OCI-M1 (cell line): ENCODE measurements around the gene TMEM178B.
"Not testable (repeated sequence)": the region's sequence is repeated elsewhere in the genome, so short reads cannot be mapped to it uniquely, and the experiment has no call there.

Experiments
- DNase-seq: peaks from one replicate; lab custom pipeline; 2025; lab: John Stamatoyannopoulos, UW

TMEM178B gene

GRCh38 chr7:141356161-141356560 lies 282.3 kb downstream of the TMEM178B start:
- DNase-seq, result no peak

GRCh38 chr7:141358386-141358785 lies 284.5 kb downstream of the TMEM178B start:
- DNase-seq, result no peak

- DNase-seq, result no peak
Measured at GRCh38 chr7:141359262-141359661, 285.4 kb downstream of the TMEM178B start.

- no peak for DNase-seq
Measured at GRCh38 chr7:141359740-141360415, 286.0 kb downstream of the TMEM178B start.

GRCh38 chr7:141360416-141360760 lies 286.5 kb downstream of the TMEM178B start:
- no peak for DNase-seq

- DNase-seq, result no peak
Measured at GRCh38 chr7:141360803-141361202, 286.9 kb downstream of the TMEM178B start.

GRCh38 chr7:141361479-141361878 lies 287.6 kb downstream of the TMEM178B start:
- no peak for DNase-seq

GRCh38 chr7:141361960-141362359 lies 288.1 kb downstream of the TMEM178B start:
- no peak for DNase-seq

- no peak for DNase-seq
Measured at GRCh38 chr7:141362580-141363435, 288.9 kb downstream of the TMEM178B start.

- no peak for DNase-seq
Measured at GRCh38 chr7:141363748-141364147, 289.9 kb downstream of the TMEM178B start.

GRCh38 chr7:141366091-141366621 lies 292.3 kb downstream of the TMEM178B start:
- DNase-seq, result no peak

- DNase-seq, result no peak
Measured at GRCh38 chr7:141369422-141369821, 295.6 kb downstream of the TMEM178B start.

GRCh38 chr7:141370178-141370577 lies 296.3 kb downstream of the TMEM178B start:
- DNase-seq, result no peak

- no peak for DNase-seq
Measured at GRCh38 chr7:141370650-141371049, 296.8 kb downstream of the TMEM178B start.

GRCh38 chr7:141374425-141374824 lies 300.6 kb downstream of the TMEM178B start:
- DNase-seq, result no peak

- no peak for DNase-seq
Measured at GRCh38 chr7:141375442-141375841, 301.6 kb downstream of the TMEM178B start.

- no peak for DNase-seq
Measured at GRCh38 chr7:141377906-141378305, 304.0 kb downstream of the TMEM178B start.

- no peak for DNase-seq
Measured at GRCh38 chr7:141378405-141378804, 304.5 kb downstream of the TMEM178B start.

GRCh38 chr7:141381794-141382427 lies 308.0 kb downstream of the TMEM178B start:
- no peak for DNase-seq

GRCh38 chr7:141383356-141383755 lies 309.5 kb downstream of the TMEM178B start:
- DNase-seq, result not testable (repeated sequence)

- no peak for DNase-seq
Measured at GRCh38 chr7:141386881-141387280, 313.0 kb downstream of the TMEM178B start.

- DNase-seq, result no peak
Measured at GRCh38 chr7:141387521-141388217, 313.8 kb downstream of the TMEM178B start.
